Esophagus mucosa (tissue), 1 donor: ENCODE results near the gene DRC1. TPM values are rescaled to one million over a fixed set of nuclear protein-coding genes. Genes with fewer than 3 reads are reported as not detected.
"Not testable (repeated sequence)": the region's sequence is repeated elsewhere in the genome, so short reads cannot be mapped to it uniquely, and the experiment has no call there.

ENCODE experiments used
- ATAC-seq: fragments of 200-7000 bp; cut with Tn5 transposase; one replicate; pipeline ENCODE4 v1.9.1; 2020
- total RNA-seq: library from RNA; stranded (reverse); gene quantifications from one replicate; pipeline ENCODE4 v1.2.4, GENCODE V29; 2023
- donor health status: DM: yes; HTN: yes; CAD: no.

DRC1 gene
- not detected for total RNA-seq

- peak; percentile 64 for ATAC-seq
Measured at GRCh38 chr2:26401739-26402541, at the start of gene DRC1. Gene DRC1, plus strand, starts transcription at chr2:26401920. Its CDS starts 70 bp downstream, at chr2:26401990.

- peak; percentile 74 for ATAC-seq
Measured at GRCh38 chr2:26352892-26353291, 48.8 kb upstream of the DRC1 start.

- not testable (repeated sequence) for ATAC-seq
Measured at GRCh38 chr2:26354469-26354868, 47.3 kb upstream of the DRC1 start.

- peak; percentile 87 for ATAC-seq
Measured at GRCh38 chr2:26355038-26355995, 46.4 kb upstream of the DRC1 start.

- no peak for ATAC-seq
Measured at GRCh38 chr2:26356111-26356510, 45.6 kb upstream of the DRC1 start.

- peak; percentile 26 for ATAC-seq
Measured at GRCh38 chr2:26356771-26357170, 44.9 kb upstream of the DRC1 start.

GRCh38 chr2:26359886-26360473 is 41.7 kb upstream of the DRC1 start:
- no peak for ATAC-seq

- peak; percentile 62 for ATAC-seq
Measured at GRCh38 chr2:26363323-26363722, 38.4 kb upstream of the DRC1 start.

- ATAC-seq: no peak
Measured at GRCh38 chr2:26363958-26364357, 37.8 kb upstream of the DRC1 start.

GRCh38 chr2:26364669-26365068 is 37.1 kb upstream of the DRC1 start:
- ATAC-seq: no peak

GRCh38 chr2:26366957-26367356 is 34.8 kb upstream of the DRC1 start:
- ATAC-seq: no peak

- ATAC-seq: not testable (repeated sequence)
Measured at GRCh38 chr2:26369664-26370063, 32.1 kb upstream of the DRC1 start.

- ATAC-seq: not testable (repeated sequence)
Measured at GRCh38 chr2:26370909-26371308, 30.8 kb upstream of the DRC1 start.

- no peak for ATAC-seq
Measured at GRCh38 chr2:26376799-26377198, 24.9 kb upstream of the DRC1 start.

- ATAC-seq: no peak
Measured at GRCh38 chr2:26380281-26380680, 21.4 kb upstream of the DRC1 start.

GRCh38 chr2:26382564-26382963 is 19.2 kb upstream of the DRC1 start:
- no peak for ATAC-seq

- no peak for ATAC-seq
Measured at GRCh38 chr2:26384183-26384582, 17.5 kb upstream of the DRC1 start.

- ATAC-seq: no peak
Measured at GRCh38 chr2:26384597-26384996, 17.1 kb upstream of the DRC1 start.

GRCh38 chr2:26387189-26387588 is 14.5 kb upstream of the DRC1 start:
- no peak for ATAC-seq

GRCh38 chr2:26394694-26395093 is 7.0 kb upstream of the DRC1 start:
- ATAC-seq: no peak

- no peak for ATAC-seq
Measured at GRCh38 chr2:26395394-26395793, 6.3 kb upstream of the DRC1 start.

- ATAC-seq: no peak
Measured at GRCh38 chr2:26396734-26397298, 4.9 kb upstream of the DRC1 start.
